OCI-LY1 (cell line): Measurements from ENCODE around the gene SYCE3.

Source experiments
- EZH2 ChIP-seq: fragments of 200-600 bp; sonication (generic), shearing (Covaris generic); IDR thresholded peaks from 2 replicates; pipeline ENCODE4 v1.8.0; 2017; ENCODE audit warnings: borderline replicate concordance, mixed run types, mild to moderate bottlenecking, antibody characterized with exemption, low read length, moderate library complexity, mixed read lengths
- TF ChIP-seq, protein P1 (sequence below): fragments of 200-600 bp; sonication (generic), shearing (Covaris generic); IDR thresholded peaks from 2 replicates; pipeline ENCODE4 v1.5.1; 2017; ENCODE audit warnings: mild to moderate bottlenecking, antibody characterized with exemption, low read length, moderate library complexity, mixed read lengths

DNA sequence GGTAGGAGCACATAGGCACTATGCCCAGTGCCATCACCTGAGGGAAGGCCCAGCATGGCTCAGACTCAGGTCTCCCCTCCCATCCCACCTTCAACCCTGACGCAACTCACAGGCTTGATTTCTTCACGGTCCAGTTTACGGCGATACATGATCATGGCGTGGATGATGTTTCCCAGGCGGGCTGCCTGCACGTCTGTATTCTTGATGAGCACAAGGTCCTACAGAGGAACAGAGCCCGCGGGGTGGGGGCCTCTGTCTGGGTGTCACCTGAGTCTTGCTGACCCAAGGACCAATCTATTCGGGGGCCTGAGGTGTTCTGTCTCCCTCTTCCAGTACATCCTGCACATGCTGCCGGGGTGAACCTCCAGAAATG, 11.7 kb upstream of the SYCE3 start:
- TF ChIP-seq, protein P1, sequence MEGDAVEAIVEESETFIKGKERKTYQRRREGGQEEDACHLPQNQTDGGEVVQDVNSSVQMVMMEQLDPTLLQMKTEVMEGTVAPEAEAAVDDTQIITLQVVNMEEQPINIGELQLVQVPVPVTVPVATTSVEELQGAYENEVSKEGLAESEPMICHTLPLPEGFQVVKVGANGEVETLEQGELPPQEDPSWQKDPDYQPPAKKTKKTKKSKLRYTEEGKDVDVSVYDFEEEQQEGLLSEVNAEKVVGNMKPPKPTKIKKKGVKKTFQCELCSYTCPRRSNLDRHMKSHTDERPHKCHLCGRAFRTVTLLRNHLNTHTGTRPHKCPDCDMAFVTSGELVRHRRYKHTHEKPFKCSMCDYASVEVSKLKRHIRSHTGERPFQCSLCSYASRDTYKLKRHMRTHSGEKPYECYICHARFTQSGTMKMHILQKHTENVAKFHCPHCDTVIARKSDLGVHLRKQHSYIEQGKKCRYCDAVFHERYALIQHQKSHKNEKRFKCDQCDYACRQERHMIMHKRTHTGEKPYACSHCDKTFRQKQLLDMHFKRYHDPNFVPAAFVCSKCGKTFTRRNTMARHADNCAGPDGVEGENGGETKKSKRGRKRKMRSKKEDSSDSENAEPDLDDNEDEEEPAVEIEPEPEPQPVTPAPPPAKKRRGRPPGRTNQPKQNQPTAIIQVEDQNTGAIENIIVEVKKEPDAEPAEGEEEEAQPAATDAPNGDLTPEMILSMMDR: no peak
- no peak for TF ChIP-seq EZH2
